Neural cell (in vitro differentiated cells): ENCODE measurements around the gene ZNF546.

Experiments
- EP300 ChIP-seq: fragments of 450-650 bp; conservative IDR thresholded peaks from 2 replicates; pipeline ENCODE4 v1.6.1; 2014; ENCODE audit warnings: antibody characterized with exemption, mild to moderate bottlenecking, moderate library complexity; ENCODE audit not compliant: poor library complexity, severe bottlenecking
- EZH2 ChIP-seq: fragments of 200-600, 300-800 bp; shearing (Covaris generic), sonication (generic); IDR thresholded peaks from 2 replicates; pipeline ENCODE4 v1.6.1; 2014; ENCODE audit warnings: antibody characterized with exemption, low read length, borderline replicate concordance, mild to moderate bottlenecking; ENCODE audit not compliant: insufficient read depth, poor library complexity, severe bottlenecking
- MXI1 ChIP-seq: fragments of 450-650 bp; conservative IDR thresholded peaks from 2 replicates; pipeline ENCODE4 v1.6.1; 2014; ENCODE audit warnings: antibody characterized with exemption, mild to moderate bottlenecking; ENCODE audit not compliant: poor library complexity, severe bottlenecking
- POLR2AphosphoS5 ChIP-seq: IDR thresholded peaks from 2 replicates; pipeline ENCODE4 v1.6.1; 2012
- SMC3 ChIP-seq: fragments of 450-650 bp; conservative IDR thresholded peaks from 2 replicates; pipeline ENCODE4 v1.6.1; 2014; ENCODE audit warnings: antibody characterized with exemption, mild to moderate bottlenecking, moderate library complexity; ENCODE audit not compliant: poor library complexity
- TAF1 ChIP-seq: IDR thresholded peaks from 2 replicates; pipeline ENCODE4 v1.6.1; 2012; ENCODE audit warnings: low read depth
- TF ChIP-seq, protein P1 (sequence below): fragments of 450-650 bp; IDR thresholded peaks from 2 replicates; pipeline ENCODE4 v1.5.1; 2014; ENCODE audit warnings: antibody characterized with exemption, mild to moderate bottlenecking, moderate library complexity; ENCODE audit not compliant: poor library complexity, severe bottlenecking
- TF ChIP-seq, protein P2 (sequence below): IDR thresholded peaks from 2 replicates; pipeline ENCODE4 v1.6.1; 2012; ENCODE audit warnings: borderline replicate concordance

- TF ChIP-seq, protein P1, sequence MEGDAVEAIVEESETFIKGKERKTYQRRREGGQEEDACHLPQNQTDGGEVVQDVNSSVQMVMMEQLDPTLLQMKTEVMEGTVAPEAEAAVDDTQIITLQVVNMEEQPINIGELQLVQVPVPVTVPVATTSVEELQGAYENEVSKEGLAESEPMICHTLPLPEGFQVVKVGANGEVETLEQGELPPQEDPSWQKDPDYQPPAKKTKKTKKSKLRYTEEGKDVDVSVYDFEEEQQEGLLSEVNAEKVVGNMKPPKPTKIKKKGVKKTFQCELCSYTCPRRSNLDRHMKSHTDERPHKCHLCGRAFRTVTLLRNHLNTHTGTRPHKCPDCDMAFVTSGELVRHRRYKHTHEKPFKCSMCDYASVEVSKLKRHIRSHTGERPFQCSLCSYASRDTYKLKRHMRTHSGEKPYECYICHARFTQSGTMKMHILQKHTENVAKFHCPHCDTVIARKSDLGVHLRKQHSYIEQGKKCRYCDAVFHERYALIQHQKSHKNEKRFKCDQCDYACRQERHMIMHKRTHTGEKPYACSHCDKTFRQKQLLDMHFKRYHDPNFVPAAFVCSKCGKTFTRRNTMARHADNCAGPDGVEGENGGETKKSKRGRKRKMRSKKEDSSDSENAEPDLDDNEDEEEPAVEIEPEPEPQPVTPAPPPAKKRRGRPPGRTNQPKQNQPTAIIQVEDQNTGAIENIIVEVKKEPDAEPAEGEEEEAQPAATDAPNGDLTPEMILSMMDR, result no peak
- TF ChIP-seq POLR2AphosphoS5 (no peak), EZH2 (no peak), TAF1 (no peak), EP300 (no peak), SMC3 (no peak), MXI1 (no peak)
- TF ChIP-seq, protein P2, sequence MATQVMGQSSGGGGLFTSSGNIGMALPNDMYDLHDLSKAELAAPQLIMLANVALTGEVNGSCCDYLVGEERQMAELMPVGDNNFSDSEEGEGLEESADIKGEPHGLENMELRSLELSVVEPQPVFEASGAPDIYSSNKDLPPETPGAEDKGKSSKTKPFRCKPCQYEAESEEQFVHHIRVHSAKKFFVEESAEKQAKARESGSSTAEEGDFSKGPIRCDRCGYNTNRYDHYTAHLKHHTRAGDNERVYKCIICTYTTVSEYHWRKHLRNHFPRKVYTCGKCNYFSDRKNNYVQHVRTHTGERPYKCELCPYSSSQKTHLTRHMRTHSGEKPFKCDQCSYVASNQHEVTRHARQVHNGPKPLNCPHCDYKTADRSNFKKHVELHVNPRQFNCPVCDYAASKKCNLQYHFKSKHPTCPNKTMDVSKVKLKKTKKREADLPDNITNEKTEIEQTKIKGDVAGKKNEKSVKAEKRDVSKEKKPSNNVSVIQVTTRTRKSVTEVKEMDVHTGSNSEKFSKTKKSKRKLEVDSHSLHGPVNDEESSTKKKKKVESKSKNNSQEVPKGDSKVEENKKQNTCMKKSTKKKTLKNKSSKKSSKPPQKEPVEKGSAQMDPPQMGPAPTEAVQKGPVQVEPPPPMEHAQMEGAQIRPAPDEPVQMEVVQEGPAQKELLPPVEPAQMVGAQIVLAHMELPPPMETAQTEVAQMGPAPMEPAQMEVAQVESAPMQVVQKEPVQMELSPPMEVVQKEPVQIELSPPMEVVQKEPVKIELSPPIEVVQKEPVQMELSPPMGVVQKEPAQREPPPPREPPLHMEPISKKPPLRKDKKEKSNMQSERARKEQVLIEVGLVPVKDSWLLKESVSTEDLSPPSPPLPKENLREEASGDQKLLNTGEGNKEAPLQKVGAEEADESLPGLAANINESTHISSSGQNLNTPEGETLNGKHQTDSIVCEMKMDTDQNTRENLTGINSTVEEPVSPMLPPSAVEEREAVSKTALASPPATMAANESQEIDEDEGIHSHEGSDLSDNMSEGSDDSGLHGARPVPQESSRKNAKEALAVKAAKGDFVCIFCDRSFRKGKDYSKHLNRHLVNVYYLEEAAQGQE, result no peak
Measured at GRCh38 chr19:40013991-40014390, 17.1 kb downstream of the ZNF546 start.
